HFF-Myc (cell line): ENCODE results near the gene IFNA16.
A peak's percentile ranks its signal among the peaks of the same experiment; 100 is the strongest.
"Not testable (repeated sequence)": the region's sequence is repeated elsewhere in the genome, so short reads cannot be mapped to it uniquely, and the experiment has no call there.

Experiments used
- DNase-seq: peaks from one replicate; pipeline ENCODE4 v3.0.0-alpha.2; 2011; ENCODE audit warnings: low read depth; ENCODE audit errors: extremely low read depth
- H3K4me3 ChIP-seq: replicated peaks from 2 replicates; pipeline ENCODE4 v1.5.1; 2011; ENCODE audit warnings: low read depth, mild to moderate bottlenecking, control low read depth, low read length
- TF ChIP-seq, protein P1 (sequence below): IDR thresholded peaks from 2 replicates; pipeline ENCODE4 v1.5.1; 2012; ENCODE audit warnings: mild to moderate bottlenecking, low read depth, low read length, control low read depth; ENCODE audit errors: missing control alignments

Gene IFNA16

DNA sequence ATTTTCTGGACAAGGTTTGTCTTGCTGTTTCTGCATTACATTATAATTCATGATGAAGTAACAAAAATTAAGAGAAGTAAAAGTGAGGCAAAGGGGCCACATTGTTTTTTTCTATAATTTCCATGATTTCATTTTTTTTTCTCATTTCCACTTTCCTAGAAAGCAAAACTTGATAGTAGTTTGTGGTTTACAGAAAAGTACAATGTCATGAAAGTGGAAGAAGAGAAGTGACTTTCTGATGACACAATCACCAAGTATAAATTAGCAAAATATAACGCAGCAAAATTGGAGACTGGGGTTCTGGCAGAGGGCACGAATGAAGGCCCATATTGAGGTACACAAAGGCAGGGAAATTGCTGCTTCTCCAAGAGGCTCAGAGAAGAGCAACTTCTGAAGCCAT is 27.7 kb upstream of the IFNA16 start:
- no peak for DNase-seq
- H3K4me3 ChIP-seq: no peak overlapping the region
- TF ChIP-seq, protein P1, sequence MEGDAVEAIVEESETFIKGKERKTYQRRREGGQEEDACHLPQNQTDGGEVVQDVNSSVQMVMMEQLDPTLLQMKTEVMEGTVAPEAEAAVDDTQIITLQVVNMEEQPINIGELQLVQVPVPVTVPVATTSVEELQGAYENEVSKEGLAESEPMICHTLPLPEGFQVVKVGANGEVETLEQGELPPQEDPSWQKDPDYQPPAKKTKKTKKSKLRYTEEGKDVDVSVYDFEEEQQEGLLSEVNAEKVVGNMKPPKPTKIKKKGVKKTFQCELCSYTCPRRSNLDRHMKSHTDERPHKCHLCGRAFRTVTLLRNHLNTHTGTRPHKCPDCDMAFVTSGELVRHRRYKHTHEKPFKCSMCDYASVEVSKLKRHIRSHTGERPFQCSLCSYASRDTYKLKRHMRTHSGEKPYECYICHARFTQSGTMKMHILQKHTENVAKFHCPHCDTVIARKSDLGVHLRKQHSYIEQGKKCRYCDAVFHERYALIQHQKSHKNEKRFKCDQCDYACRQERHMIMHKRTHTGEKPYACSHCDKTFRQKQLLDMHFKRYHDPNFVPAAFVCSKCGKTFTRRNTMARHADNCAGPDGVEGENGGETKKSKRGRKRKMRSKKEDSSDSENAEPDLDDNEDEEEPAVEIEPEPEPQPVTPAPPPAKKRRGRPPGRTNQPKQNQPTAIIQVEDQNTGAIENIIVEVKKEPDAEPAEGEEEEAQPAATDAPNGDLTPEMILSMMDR: no peak

DNA sequence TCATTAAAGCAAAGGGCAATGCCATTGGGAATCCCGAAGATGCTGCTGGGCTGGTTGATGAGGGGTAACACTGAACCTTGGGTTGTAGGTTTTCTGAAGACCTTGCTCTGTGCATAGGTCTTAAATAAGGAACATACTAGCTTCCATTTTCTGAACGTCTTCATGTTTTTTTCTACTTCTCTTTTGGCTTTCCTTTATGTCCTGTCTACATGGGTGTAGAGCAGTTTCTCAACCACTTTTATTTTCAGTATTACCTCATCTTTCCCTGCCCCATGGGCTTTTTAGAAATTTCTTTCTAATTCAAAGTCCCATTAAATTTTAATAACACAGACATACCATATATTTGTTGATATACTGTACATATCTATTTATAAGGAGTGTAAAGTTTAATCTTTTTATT is 22.8 kb upstream of the IFNA16 start, which contains the start of gene IFNA14:
Gene IFNA14, minus strand, starts transcription at position 95 of the 400 bp plus-strand sequence. Its CDS starts 70 bp downstream, at position 25.
- H3K4me3 ChIP-seq: no peak within 1 kb of the TSS
- no peak for DNase-seq
- TF ChIP-seq, protein P1: no peak

DNA sequence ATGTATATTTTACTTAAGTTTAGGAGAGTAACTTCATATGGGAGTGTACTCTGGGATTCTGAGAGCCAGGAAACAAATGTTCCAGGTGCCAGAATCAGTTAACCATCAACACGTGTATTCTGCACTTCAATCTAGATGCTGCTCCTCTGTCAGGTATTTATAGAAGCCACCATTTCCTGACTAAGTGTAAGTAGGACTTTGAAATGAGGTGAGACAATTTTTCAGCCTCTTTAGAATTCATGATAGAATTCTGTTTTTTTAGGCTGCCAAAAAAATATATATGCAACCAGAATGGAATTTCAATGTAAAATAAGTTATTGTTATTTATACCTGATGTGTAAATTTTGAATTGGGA is 19.2 kb upstream of the IFNA16 start:
- not testable (repeated sequence) for DNase-seq, H3K4me3 ChIP-seq

DNA sequence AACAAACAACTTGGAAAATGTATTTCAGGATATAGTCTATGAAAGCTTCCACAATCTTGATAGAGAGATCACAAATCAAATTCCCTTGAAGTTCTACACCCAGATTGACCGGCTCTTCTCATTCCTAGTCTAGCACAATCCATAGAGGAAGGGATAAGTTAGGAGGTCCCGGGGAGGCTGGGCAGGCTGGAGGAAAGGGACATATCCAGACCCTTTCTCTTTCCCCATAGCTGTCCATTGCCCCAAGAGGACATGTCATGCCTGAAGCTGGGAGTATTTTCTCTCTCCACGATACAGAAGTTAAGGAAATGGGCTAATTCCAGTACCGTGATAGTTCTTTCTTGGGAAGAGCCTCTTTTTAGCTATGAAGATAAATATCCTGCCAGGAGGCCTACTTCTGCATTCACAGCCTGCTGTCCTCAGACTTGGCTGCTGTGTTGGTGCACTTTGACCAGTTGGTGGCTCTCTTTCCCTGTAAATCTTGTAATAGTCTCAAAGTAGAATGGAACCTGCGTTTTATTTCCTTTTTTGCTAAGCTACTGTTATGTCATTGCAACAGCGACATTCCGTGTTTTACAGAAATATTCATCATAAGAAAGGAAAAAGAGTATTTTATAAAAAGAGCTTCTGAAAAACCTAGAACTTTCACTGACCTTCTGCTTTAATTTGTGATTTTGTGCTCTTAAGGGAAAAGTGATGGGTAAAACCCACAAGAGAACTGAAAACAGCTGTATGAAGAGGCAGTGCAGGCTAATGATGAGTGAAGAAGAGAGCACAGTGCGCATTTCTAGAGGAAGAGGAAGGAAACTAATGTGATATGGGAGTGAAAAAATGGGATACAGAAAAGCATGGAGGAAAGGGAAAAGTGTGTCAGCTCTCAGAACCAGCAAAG is 18.6 kb upstream of the IFNA16 start:
- not testable (repeated sequence) for H3K4me3 ChIP-seq
- DNase-seq: peak; percentile 17
- TF ChIP-seq, protein P1: peak; percentile 36

DNA sequence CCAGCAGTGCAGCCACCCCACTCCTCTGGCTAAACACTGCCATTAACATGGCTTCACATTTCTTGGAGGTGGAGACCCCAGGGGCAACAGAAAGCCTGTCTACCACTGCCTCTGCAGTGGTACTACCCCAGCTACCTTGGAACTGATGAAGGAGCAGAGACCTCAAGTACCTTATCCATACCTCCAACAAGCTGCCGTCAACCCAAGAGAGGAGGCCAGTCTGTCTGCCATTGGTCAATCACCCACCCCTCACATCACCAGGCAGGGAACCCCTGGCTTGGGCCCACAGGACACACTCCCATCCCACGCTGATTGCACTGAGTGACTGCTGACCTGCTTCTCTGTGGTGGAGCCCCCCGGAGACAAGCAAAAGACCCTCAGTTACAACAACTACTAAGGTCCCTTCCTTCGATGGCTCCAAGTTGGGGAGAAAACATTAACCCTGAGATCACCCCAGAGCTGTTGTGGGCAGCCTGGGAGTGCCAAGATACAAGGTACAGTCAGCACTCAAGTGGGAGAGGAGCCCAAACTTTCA is 17.1 kb upstream of the IFNA16 start:
- TF ChIP-seq, protein P1: no peak
- DNase-seq: no peak
- no peak overlapping the region for H3K4me3 ChIP-seq

DNA sequence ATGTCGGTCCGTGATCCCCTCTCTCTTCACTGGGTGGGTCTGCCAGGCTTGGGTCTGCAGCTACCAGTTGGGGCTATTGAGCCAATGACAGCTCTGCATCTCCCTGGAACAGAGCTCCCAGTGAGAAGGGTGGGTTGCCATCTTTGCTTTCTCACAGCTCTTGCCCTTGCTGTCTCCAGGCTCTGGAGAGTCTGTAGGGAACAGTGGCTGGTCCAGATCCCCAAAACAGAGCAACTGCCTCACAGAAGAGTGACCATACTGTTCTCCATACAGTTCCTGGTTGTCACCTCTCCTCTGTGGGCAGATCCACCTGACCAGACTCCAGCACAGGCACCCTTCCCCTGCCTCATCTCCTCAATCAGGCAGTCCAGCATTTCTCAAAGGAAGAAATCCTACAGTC is 16.1 kb upstream of the IFNA16 start:
- no peak overlapping the region for H3K4me3 ChIP-seq
- TF ChIP-seq, protein P1: no peak
- no peak for DNase-seq

DNA sequence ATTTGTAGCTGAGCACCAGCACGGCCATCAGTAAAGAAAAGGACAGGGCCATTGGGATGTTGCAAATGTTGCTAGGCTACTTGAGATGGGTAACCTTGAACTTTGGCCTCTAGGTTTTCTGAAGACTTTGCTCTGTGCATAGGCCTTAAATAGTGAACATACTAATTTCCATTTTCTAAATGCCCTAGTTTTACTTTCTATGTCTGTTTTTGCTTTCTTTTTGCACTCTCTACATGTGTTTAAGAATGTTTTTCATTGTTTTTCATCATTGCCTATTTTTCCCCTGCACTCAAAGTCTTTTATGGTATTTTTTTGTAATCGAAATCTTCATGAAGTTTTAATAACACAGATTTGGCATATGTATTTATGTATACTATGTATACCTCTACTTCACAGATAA is 11.0 kb upstream of the IFNA16 start, which contains the start of gene IFNA17:
Gene IFNA17, minus strand, starts transcription at position 101 of the 400 bp plus-strand sequence. Its CDS starts 49 bp downstream, at position 52.
- DNase-seq: no peak
- H3K4me3 ChIP-seq: no peak within 1 kb of the TSS
- TF ChIP-seq, protein P1: no peak
